ENCODE measurements around the gene ACP3. TPM values are rescaled to one million over a fixed set of nuclear protein-coding genes. Genes with fewer than 3 reads are reported as not detected.
A peak's percentile ranks its signal among the peaks of the same experiment; 100 is the strongest.

ACP3 gene, protein sequence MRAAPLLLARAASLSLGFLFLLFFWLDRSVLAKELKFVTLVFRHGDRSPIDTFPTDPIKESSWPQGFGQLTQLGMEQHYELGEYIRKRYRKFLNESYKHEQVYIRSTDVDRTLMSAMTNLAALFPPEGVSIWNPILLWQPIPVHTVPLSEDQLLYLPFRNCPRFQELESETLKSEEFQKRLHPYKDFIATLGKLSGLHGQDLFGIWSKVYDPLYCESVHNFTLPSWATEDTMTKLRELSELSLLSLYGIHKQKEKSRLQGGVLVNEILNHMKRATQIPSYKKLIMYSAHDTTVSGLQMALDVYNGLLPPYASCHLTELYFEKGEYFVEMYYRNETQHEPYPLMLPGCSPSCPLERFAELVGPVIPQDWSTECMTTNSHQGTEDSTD
- total RNA-seq = under 1 TPM in 1 of 4 donors, not detected in 3; 0.22 TPM

DNA sequence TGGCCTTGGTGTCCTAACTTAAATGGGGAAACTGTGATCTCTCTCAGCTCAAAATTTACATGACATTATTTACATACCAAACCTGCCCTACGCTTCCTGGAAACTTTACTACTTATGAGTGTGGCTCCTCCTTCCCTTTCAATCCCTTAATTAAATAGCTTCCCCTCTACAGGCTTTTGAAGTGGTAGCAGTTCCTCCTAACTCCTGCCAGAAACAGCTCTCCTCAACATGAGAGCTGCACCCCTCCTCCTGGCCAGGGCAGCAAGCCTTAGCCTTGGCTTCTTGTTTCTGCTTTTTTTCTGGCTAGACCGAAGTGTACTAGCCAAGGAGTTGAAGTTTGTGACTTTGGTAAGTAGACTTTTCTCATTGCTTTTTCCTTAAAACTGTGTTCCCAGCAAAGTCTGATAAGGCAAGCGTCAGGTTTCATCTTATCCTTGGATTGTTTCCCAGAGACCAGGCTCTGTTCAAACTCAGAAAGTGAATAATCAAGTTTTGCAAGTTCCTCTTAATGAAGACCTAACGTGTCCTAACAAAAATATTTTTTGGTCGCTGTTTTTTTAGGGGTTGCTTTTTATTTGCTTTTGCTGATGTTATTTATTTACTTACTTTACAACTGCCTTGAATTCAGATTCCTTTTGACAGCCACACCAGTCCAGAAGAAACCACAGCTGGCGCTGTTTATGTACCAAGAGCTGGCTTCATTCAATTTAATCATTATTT, at the start of gene ACP3:
ACP3 (plus strand) TSS at position 179 of the 720 bp plus-strand sequence; CDS start at position 229, 50 bp downstream.
- in situ Hi-C loops (cut with MboI; ENCODE audit: low sequenced_read_pairs in 4 of 4) = no loop called here
- no peak for ATAC-seq
- no peaks in the 10 kb centered on the region for H3K27me3 ChIP-seq
- no peak for DNase-seq
- intact Hi-C loops (cut with DNase I; ENCODE audit: low total_unique reads) = no loop called here
- H3K4me3 ChIP-seq = peak within 1 kb of the TSS in 1 of 4 donors; percentile 7
- TF ChIP-seq, protein P1, sequence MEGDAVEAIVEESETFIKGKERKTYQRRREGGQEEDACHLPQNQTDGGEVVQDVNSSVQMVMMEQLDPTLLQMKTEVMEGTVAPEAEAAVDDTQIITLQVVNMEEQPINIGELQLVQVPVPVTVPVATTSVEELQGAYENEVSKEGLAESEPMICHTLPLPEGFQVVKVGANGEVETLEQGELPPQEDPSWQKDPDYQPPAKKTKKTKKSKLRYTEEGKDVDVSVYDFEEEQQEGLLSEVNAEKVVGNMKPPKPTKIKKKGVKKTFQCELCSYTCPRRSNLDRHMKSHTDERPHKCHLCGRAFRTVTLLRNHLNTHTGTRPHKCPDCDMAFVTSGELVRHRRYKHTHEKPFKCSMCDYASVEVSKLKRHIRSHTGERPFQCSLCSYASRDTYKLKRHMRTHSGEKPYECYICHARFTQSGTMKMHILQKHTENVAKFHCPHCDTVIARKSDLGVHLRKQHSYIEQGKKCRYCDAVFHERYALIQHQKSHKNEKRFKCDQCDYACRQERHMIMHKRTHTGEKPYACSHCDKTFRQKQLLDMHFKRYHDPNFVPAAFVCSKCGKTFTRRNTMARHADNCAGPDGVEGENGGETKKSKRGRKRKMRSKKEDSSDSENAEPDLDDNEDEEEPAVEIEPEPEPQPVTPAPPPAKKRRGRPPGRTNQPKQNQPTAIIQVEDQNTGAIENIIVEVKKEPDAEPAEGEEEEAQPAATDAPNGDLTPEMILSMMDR (IDR thresholded peaks at IDR 0.05 in 4 of 5, conservative IDR thresholded peaks at IDR 0.05 in 1 of 5) = no peak
- no peak for TF ChIP-seq POLR2A (IDR thresholded peaks at IDR 0.05)
- no peaks in the 10 kb centered on the region for H3K4me1 ChIP-seq
- no peaks in the 10 kb centered on the region for H3K36me3 ChIP-seq
- H3K9me3 ChIP-seq = no peaks in the 10 kb centered on the region
- no peak within 1 kb of the TSS for H3K27ac ChIP-seq

DNA sequence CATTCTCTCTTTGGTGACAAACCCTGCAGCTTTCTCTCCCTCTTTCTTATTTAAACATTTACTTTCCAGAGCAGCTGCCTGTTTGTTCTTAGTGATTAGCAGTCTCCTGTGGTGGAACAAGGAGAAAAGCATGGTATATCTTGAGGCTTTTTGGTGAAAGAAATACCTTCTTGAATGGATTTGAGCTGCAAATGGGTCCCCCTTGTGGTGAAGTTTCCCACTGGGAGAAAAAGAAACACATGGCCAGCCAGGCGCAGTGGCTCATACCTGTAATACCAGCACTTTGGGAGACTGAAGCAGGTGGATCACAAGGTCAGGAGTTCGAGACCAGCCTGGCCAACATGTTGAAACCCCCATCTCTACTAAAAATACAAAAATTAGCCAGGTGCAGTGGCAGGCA, 48.3 kb upstream of the ACP3 start:
- H3K4me1 ChIP-seq = no peaks in the 10 kb centered on the region
- TF ChIP-seq POLR2A (IDR thresholded peaks at IDR 0.05) = no peak
- TF ChIP-seq, protein P1 (IDR thresholded peaks at IDR 0.05 in 4 of 5, conservative IDR thresholded peaks at IDR 0.05 in 1 of 5) = no peak
- in situ Hi-C loops (cut with MboI; ENCODE audit: low sequenced_read_pairs in 4 of 4) = no loop called here
- H3K36me3 ChIP-seq = no peaks in the 10 kb centered on the region
- no peak overlapping the region for H3K27ac ChIP-seq
- H3K9me3 ChIP-seq = no peaks in the 10 kb centered on the region
- no peak for DNase-seq
- intact Hi-C loops (cut with DNase I; ENCODE audit: low total_unique reads) = no loop called here
- ATAC-seq = no peak
- no peak overlapping the region for H3K4me3 ChIP-seq
- no peaks in the 10 kb centered on the region for H3K27me3 ChIP-seq

DNA sequence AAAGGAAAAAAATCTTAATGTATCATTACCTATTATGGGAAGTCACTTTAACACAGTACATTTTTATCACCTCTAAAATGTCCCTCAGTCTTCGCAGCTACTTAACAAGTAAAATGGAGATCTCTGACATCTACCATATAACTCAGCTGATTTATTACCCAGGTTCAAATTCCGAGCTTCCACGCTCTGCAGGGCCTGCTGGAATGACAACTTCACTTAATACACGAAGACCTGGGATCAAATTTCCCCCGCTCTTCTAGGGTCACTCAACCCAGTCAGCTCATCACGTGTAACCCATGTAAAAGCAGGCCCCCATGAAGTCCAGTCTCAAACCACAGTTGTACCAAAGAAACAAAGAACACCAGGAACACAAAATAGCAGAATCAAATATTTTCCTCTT, 44.2 kb upstream of the ACP3 start:
- Histone ChIP-seq H3K27me3 (no peaks in the 10 kb centered on the region), H3K4me3 (no peak overlapping the region), H3K36me3 (no peaks in the 10 kb centered on the region), H3K9me3 (no peaks in the 10 kb centered on the region), H3K27ac (no peak overlapping the region), H3K4me1 (no peaks in the 10 kb centered on the region)
- in situ Hi-C loops (cut with MboI; ENCODE audit: low sequenced_read_pairs in 4 of 4) = no loop called here
- no peak for TF ChIP-seq POLR2A (IDR thresholded peaks at IDR 0.05)
- TF ChIP-seq, protein P1 (IDR thresholded peaks at IDR 0.05 in 4 of 5, conservative IDR thresholded peaks at IDR 0.05 in 1 of 5) = no peak
- intact Hi-C loops (cut with DNase I; ENCODE audit: low total_unique reads) = no loop called here
- ATAC-seq (no peak), DNase-seq (no peak)

DNA sequence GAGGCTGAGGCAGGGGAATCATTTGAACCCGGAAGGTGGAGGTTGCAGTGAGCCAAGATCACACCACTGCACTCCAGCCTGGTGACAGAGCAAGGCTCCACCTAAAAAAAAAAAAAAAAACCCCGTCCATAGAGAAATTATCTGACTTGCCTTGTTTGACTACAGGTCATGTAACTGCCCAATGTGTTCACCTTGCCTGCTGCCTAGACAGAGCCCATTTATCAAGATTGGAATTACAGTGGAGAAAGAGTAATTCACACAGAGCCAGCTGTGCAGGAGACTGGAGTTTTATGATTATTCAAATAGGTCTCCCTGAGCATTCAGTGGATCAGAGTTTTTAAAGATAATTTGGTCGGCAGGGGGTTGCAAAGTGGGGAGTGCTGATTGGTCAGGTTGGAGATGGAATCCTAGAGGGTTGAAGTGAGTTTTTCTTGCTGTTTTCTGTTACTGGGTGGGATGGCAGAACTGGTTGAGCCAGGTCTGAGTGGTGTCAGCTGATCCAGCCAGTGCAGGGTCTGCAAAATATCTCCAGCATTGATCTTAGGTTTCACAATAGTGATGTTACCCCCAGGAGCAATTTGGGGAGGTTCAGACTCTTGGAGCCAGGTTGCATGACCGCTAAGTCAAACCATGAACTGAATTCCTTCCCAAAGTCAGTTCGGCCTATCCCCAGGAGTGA, 40.8 kb upstream of the ACP3 start:
- DNase-seq (no peak), ATAC-seq (no peak)
- intact Hi-C loops (cut with DNase I; ENCODE audit: low total_unique reads) (no loop called here), in situ Hi-C loops (cut with MboI; ENCODE audit: low sequenced_read_pairs in 4 of 4) (no loop called here)
- Histone ChIP-seq H3K4me3 (no peak overlapping the region), H3K27me3 (no peaks in the 10 kb centered on the region), H3K36me3 (no peaks in the 10 kb centered on the region), H3K27ac (no peak overlapping the region), H3K9me3 (no peaks in the 10 kb centered on the region), H3K4me1 (no peaks in the 10 kb centered on the region)
- no peak for TF ChIP-seq POLR2A (IDR thresholded peaks at IDR 0.05)
- TF ChIP-seq, protein P1 (IDR thresholded peaks at IDR 0.05 in 4 of 5, conservative IDR thresholded peaks at IDR 0.05 in 1 of 5) = no peak

Measured in gastrocnemius medialis (tissue), 4 donors.